Endothelial cell of umbilical vein (primary cell): ENCODE measurements around the gene APRT. TPM values are rescaled to one million over a fixed set of nuclear protein-coding genes. Genes with fewer than 3 reads are reported as not detected.

Source experiments
- BruUV-seq: library from RNA; stranded (reverse); fragments of 400-500 nt; replicated peaks from 2 replicates; lab custom pipeline; 2021; lab: Mats Ljungman, UMichigan
- CTCF ChIA-PET: fragments of 300-600, 350-600 bp; sonication (Branson Sonifier 250); formaldehyde crosslinking; loops from one replicate; lab custom pipeline; 2021; ENCODE audit warnings: antibody characterized with exemption, inconsistent platforms; lab: Charles Lee
- POLR2A ChIA-PET: fragments of 300-600, 350-600 bp; sonication (Branson Sonifier 250); formaldehyde crosslinking; loops from one replicate; lab custom pipeline; 2021; ENCODE audit warnings: antibody characterized with exemption, inconsistent platforms; lab: Charles Lee
- DNase-seq: peaks from one replicate; pipeline ENCODE4 v3.0.0-alpha.2; 2011; ENCODE audit warnings: low read depth, low spot score
- FAIRE-seq: peaks from 2 replicates; lab custom pipeline; 2011; peaks lifted over from hg19 to GRCh38; lab: Jason Lieb, UNC
- H2AFZ ChIP-seq: 2 replicates; pipeline ENCODE4 v1.6.0; 2012; ENCODE audit warnings: low read depth, low read length, control low read depth, inconsistent platforms
- H3K27ac ChIP-seq: 2 replicates; pipeline ENCODE4 v1.5.1; 2011; ENCODE audit warnings: low read depth, mild to moderate bottlenecking, control low read depth, low read length, moderate library complexity; ENCODE audit not compliant: insufficient read depth
- H3K27me3 ChIP-seq, 2 experiments: 2 replicates each; pipeline versions ENCODE4 v1.6.0 to v1.6.1; 2011; ENCODE audit warnings: low read length in 2 of 2, mixed read lengths in 1 of 2; ENCODE audit not compliant: control insufficient read depth in 2 of 2, insufficient read depth in 2 of 2
- H3K36me3 ChIP-seq, 2 experiments: 2 replicates in 1 of 2; 3 replicates in 1 of 2; pipeline ENCODE4 v1.5.1; 2011; ENCODE audit warnings: low read length in 2 of 2, mild to moderate bottlenecking in 1 of 2, moderate library complexity in 1 of 2; ENCODE audit not compliant: control insufficient read depth in 2 of 2, insufficient read depth in 2 of 2; ENCODE audit errors: extremely low read depth in 1 of 2
- H3K4me1 ChIP-seq: 3 replicates; pipeline ENCODE4 v1.5.1; 2011; ENCODE audit warnings: mild to moderate bottlenecking, low read length; ENCODE audit not compliant: control insufficient read depth, insufficient read depth; ENCODE audit errors: extremely low read depth
- H3K4me2 ChIP-seq: 2 replicates; pipeline ENCODE4 v1.6.1; 2011; ENCODE audit warnings: low read length, control low read depth, mixed read lengths; ENCODE audit not compliant: insufficient read depth
- H3K4me3 ChIP-seq, 3 experiments: fragments of 200-600 bp in 1 of 3; sonication (generic), shearing (Covaris generic) in 1 of 3; replicated peaks in 1 of 3; 2 replicates each; pipeline ENCODE4 v1.5.1; 2011 to 2016; ENCODE audit warnings: control low read depth in 3 of 3, low read length in 3 of 3, mild to moderate bottlenecking in 2 of 3, inconsistent platforms in 1 of 3, low read depth in 1 of 3, moderate library complexity in 1 of 3; ENCODE audit not compliant: insufficient read depth in 1 of 3
- H3K79me2 ChIP-seq: 2 replicates; pipeline ENCODE4 v1.6.0; 2012; ENCODE audit warnings: low read length, inconsistent platforms; ENCODE audit not compliant: control insufficient read depth, insufficient read depth
- H3K9ac ChIP-seq: replicated peaks from 2 replicates; pipeline ENCODE3; 2011; ENCODE audit warnings: low read length, control low read depth; ENCODE audit not compliant: insufficient read depth; ENCODE audit errors: extremely low read depth
- H3K9me1 ChIP-seq: replicated peaks from 3 replicates; pipeline ENCODE4 v1.6.0; 2011; ENCODE audit warnings: mild to moderate bottlenecking, low read length; ENCODE audit not compliant: control insufficient read depth, insufficient read depth; ENCODE audit errors: extremely low read depth
- H3K9me3 ChIP-seq: replicated peaks from 2 replicates; pipeline ENCODE4 v1.5.1; 2012; ENCODE audit warnings: low read length, inconsistent platforms; ENCODE audit not compliant: control insufficient read depth, insufficient read depth
- H4K20me1 ChIP-seq: replicated peaks from 2 replicates; pipeline ENCODE3; 2011; ENCODE audit warnings: mild to moderate bottlenecking, low read length; ENCODE audit not compliant: control insufficient read depth, insufficient read depth; ENCODE audit errors: extremely low read depth
- CTCF ChIP-seq, 2 donors: IDR thresholded peaks; 1 replicate in 1 of 2; 2 replicates in 1 of 2; pipeline ENCODE4 v1.5.1; 2011; ENCODE audit warnings: low read length in 2 of 2, mild to moderate bottlenecking in 2 of 2, moderate library complexity in 2 of 2, control low read depth in 1 of 2, inconsistent platforms in 1 of 2, low read depth in 1 of 2; ENCODE audit not compliant: insufficient read depth in 1 of 2; ENCODE audit errors: extremely low read depth in 1 of 2
- EZH2 ChIP-seq: IDR thresholded peaks from 2 replicates; pipeline ENCODE4 v1.6.1; 2012; ENCODE audit warnings: borderline replicate concordance, low read depth, mild to moderate bottlenecking, moderate library complexity, low read length, inconsistent platforms; ENCODE audit not compliant: severe bottlenecking
- FOS ChIP-seq: IDR thresholded peaks from 2 replicates; pipeline ENCODE4 v1.6.1; 2011; ENCODE audit warnings: mild to moderate bottlenecking, low read length, moderate library complexity, borderline replicate concordance; ENCODE audit not compliant: insufficient read depth
- GATA2 ChIP-seq: IDR thresholded peaks from 2 replicates; pipeline ENCODE4 v1.7.0; 2011; ENCODE audit warnings: low read depth, mild to moderate bottlenecking, moderate library complexity, mixed read lengths, low read length; ENCODE audit not compliant: insufficient read length, insufficient read depth
- JUN ChIP-seq: IDR thresholded peaks from 2 replicates; pipeline ENCODE4 v1.6.1; 2011; ENCODE audit warnings: borderline replicate concordance, low read depth; ENCODE audit not compliant: insufficient read length, insufficient read depth
- MAX ChIP-seq: IDR thresholded peaks from 2 replicates; pipeline ENCODE4 v1.6.1; 2011; ENCODE audit not compliant: insufficient read depth, insufficient read length
- POLR2A ChIP-seq: IDR thresholded peaks from 2 replicates; pipeline ENCODE4 v1.6.1; 2012; ENCODE audit warnings: low read depth, mild to moderate bottlenecking, control low read depth, low read length
- dilution Hi-C: fragments of 300-500 bp; cut with MboI; formaldehyde crosslinking; loops from one replicate; pipeline ENCODE4 v1.15.0; 2019; ENCODE audit warnings: low sequenced_read_pairs; ENCODE audit not compliant: extremely low pct_ligation_motif_present
- intact Hi-C: fragments of 100-400 bp; cut with micrococcal nuclease; formaldehyde crosslinking; loops from one replicate; pipeline ENCODE4 v1.10.0; 2022
- polyA plus RNA-seq, 4 experiments: library from polyadenylated mRNA; depleted of rRNA in 3 of 4; stranded (reverse) in 3 of 4; unstranded in 1 of 4; fragments of >200 nt; gene quantifications; 2 replicates each; pipeline versions ENCODE4 v1.2.1 to v1.2.3, GENCODE V29; 2011 to 2012; ENCODE audit warnings: missing spikeins in 1 of 4
- total RNA-seq: library from RNA; stranded (reverse); gene quantifications from 2 replicates; pipeline ENCODE4 v1.2.3, GENCODE V29; 2021

The APRT gene
- total and polyA plus RNA-seq, 2 donors (not counting 3 experiments of a cell fraction or from before 2014, with no cell fraction given), result 143 to 152 TPM

GRCh38 chr16:88767546-88768070, 44.1 kb downstream of the APRT start:
- no peak for DNase-seq
- Histone ChIP-seq H3K4me3 (no peak overlapping the region), H3K79me2 (peaks cover 93% of the 10 kb centered on the region), H3K4me2 (no peak overlapping the region), H3K27ac (peak overlapping the region; percentile 24), H3K4me1 (peaks cover 41% of the 10 kb centered on the region), H2AFZ (no peak overlapping the region), H3K9me1 (no peaks in the 10 kb centered on the region), H3K27me3 (no peaks in the 10 kb centered on the region), H3K9ac (no peak overlapping the region), H3K36me3 (peaks cover 0 to 9% of the 10 kb centered on the region in 2 experiments), H3K9me3 (no peaks in the 10 kb centered on the region), H4K20me1 (no peaks in the 10 kb centered on the region)
- no peak for FAIRE-seq
- CTCF ChIA-PET, result interaction anchor here (0.6 to 6.4 kb wide), 7 partner anchors 12 to 31 kb away, joined by 3 to 35 read pairs (median 4); partner anchors contain the start of gene PIEZO1
- POLR2A ChIA-PET, result interaction anchor here (0.6 to 1.4 kb wide), 2 partner anchors 18 to 677 kb away, joined by 4 to 7 read pairs; partner anchors contain the start of gene PIEZO1
- BruUV-seq, result no TSS peak
- dilution Hi-C loops, result no loop called here
- intact Hi-C loops, result no loop called here
- TF ChIP-seq FOS (no peak), GATA2 (no peak), CTCF (IDR thresholded peaks at IDR 0.05; ENCODE audit: extremely low read depth in 1 of 2, insufficient read depth in 1 of 2, low read depth in 1 of 2, low read length in 2 of 2) (no peak), MAX (no peak), POLR2A (no peak), EZH2 (no peak), JUN (no peak)
